Astrocyte (in vitro differentiated cells and primary cell): ENCODE measurements around the gene LIN37.

Experiments
- EZH2 ChIP-seq: IDR thresholded peaks from 2 replicates; pipeline ENCODE4 v1.6.1; 2012; ENCODE audit warnings: mild to moderate bottlenecking, low read length, inconsistent platforms; ENCODE audit not compliant: insufficient read depth
- TF ChIP-seq, protein P1 (sequence below): IDR thresholded peaks from 2 replicates; pipeline ENCODE4 v1.5.1; 2011; ENCODE audit warnings: low read depth, mild to moderate bottlenecking, inconsistent platforms, low read length, moderate library complexity; ENCODE audit not compliant: insufficient read depth

DNA sequence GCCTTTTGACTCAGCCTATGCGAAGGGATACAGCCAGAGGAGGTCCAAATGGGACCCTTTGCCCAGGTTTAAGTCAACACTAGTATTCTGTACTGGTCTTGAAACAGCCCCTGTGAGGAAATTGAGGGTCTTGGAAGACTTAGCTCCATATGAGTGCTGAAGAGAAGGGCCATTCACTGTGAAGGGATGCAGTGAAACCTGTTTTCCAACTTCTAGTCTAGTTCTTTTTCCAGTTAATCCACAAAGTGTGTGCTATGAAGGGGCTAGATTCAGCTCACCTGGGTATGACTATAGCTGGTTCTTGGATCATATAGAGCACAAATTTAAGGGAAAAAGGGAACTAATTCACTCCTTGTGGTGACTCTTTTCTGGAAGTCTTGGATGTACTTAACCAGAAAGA lies 40.0 kb upstream of the LIN37 start:
- TF ChIP-seq, protein P1, sequence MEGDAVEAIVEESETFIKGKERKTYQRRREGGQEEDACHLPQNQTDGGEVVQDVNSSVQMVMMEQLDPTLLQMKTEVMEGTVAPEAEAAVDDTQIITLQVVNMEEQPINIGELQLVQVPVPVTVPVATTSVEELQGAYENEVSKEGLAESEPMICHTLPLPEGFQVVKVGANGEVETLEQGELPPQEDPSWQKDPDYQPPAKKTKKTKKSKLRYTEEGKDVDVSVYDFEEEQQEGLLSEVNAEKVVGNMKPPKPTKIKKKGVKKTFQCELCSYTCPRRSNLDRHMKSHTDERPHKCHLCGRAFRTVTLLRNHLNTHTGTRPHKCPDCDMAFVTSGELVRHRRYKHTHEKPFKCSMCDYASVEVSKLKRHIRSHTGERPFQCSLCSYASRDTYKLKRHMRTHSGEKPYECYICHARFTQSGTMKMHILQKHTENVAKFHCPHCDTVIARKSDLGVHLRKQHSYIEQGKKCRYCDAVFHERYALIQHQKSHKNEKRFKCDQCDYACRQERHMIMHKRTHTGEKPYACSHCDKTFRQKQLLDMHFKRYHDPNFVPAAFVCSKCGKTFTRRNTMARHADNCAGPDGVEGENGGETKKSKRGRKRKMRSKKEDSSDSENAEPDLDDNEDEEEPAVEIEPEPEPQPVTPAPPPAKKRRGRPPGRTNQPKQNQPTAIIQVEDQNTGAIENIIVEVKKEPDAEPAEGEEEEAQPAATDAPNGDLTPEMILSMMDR = no peak
- TF ChIP-seq EZH2 = no peak
